PC-3 (cell line): Measurements from ENCODE around the gene PKP3.

Source experiments
- CTCF ChIP-seq: fragments of 300-600 bp; sonication (generic); conservative IDR thresholded peaks from 2 replicates; pipeline ENCODE4 v1.5.1; 2017; ENCODE audit warnings: antibody characterized with exemption, low read depth, mild to moderate bottlenecking, low read length
- EZH2 ChIP-seq: fragments of 300-600 bp; sonication (generic); IDR thresholded peaks from one replicate; pipeline ENCODE4 v1.6.1; 2017; ENCODE audit warnings: antibody characterized with exemption, mild to moderate bottlenecking, low read length; ENCODE audit not compliant: unreplicated experiment
- EZH2phosphoT487 ChIP-seq: fragments of 300-600 bp; sonication (generic); IDR thresholded peaks from 2 replicates; pipeline ENCODE4 v1.6.1; 2018; ENCODE audit warnings: mild to moderate bottlenecking, antibody characterized with exemption, low read length, borderline replicate concordance

DNA sequence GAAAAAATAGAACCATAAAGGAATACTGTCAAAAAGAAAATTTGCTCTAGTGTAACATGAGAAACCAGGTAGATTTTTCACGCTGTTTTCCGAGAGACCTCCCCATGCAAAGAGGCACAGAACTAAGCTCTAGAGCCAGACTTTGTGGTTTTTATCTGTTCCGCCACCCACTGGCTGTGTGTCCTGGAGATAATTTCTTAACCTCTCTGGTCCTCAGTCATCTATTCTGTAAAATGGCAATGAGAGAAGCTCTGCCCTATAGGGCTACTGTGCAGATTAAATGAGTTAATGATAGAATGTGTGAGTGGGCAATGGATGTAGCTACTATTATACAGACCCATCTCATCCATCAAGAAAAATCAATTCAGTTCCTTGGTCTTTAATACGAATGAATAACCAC is 30.2 kb downstream of the PKP3 start:
- TF ChIP-seq CTCF (no peak), EZH2phosphoT487 (no peak), EZH2 (no peak)
